IMR-90 (cell line): ENCODE data around the gene SEMA5A. TPM values are rescaled to one million over a fixed set of nuclear protein-coding genes. Genes with fewer than 3 reads are reported as not detected.

ENCODE experiments used
- ATAC-seq: fragments of 200-7000 bp; cut with Tn5 transposase; 2 replicates; pipeline ENCODE4 v1.9.1; 2020; ENCODE audit warnings: low read depth, mild to moderate bottlenecking, moderate library complexity
- BruUV-seq: library from RNA; stranded (reverse); fragments of 400-500 nt; replicated peaks from 2 replicates; lab custom pipeline; 2021; lab: Mats Ljungman, UMichigan
- CTCF ChIA-PET: fragments of 300-600 bp; formaldehyde crosslinking; extraction: SDS; loops from one replicate; lab custom pipeline; 2021; ENCODE audit warnings: antibody characterized with exemption; lab: Yijun Ruan, JAX
- POLR2A ChIA-PET: fragments of 300-600 bp; sonication (Branson Sonifier 250); formaldehyde crosslinking; loops from one replicate; lab custom pipeline; 2022; ENCODE audit warnings: antibody characterized with exemption; ENCODE audit not compliant: unreplicated experiment; lab: Charles Lee
- DNase-seq: peaks from one replicate; pipeline ENCODE4 v3.0.0; 2013
- H2AFZ ChIP-seq: replicated peaks from 2 replicates; pipeline ENCODE3; 2013; ENCODE audit warnings: low read length, mild to moderate bottlenecking; ENCODE audit not compliant: poor library complexity
- H2AK5ac ChIP-seq: 2 replicates; pipeline ENCODE4 v1.6.1; 2013; ENCODE audit warnings: low read depth, low read length, inconsistent platforms
- H2AK9ac ChIP-seq: replicated peaks from 2 replicates; pipeline ENCODE3; 2013; ENCODE audit warnings: mild to moderate bottlenecking, low read depth, low read length, moderate library complexity; ENCODE audit not compliant: poor library complexity
- H2BK120ac ChIP-seq: 2 replicates; pipeline ENCODE4 v1.6.1; 2013; ENCODE audit warnings: low read depth, low read length, inconsistent platforms
- H2BK15ac ChIP-seq: 3 replicates; pipeline ENCODE4 v1.6.1; 2013; ENCODE audit warnings: low read depth, low read length, inconsistent platforms
- H2BK20ac ChIP-seq: 2 replicates; pipeline ENCODE4 v1.6.1; 2013; ENCODE audit warnings: low read depth, mild to moderate bottlenecking, inconsistent platforms, low read length, moderate library complexity
- H2BK5ac ChIP-seq: 2 replicates; pipeline ENCODE4 v1.6.1; 2013; ENCODE audit warnings: mild to moderate bottlenecking, low read depth, low read length, inconsistent platforms; ENCODE audit not compliant: poor library complexity, severe bottlenecking
- H3K14ac ChIP-seq: replicated peaks from 2 replicates; pipeline ENCODE4 v1.6.1; 2013; ENCODE audit warnings: low read depth, low read length, inconsistent platforms
- H3K18ac ChIP-seq: 2 replicates; pipeline ENCODE4 v1.6.1; 2013; ENCODE audit warnings: low read depth, low read length, control low read depth
- H3K23ac ChIP-seq: 2 replicates; pipeline ENCODE4 v1.6.1; 2013; ENCODE audit warnings: low read depth, low read length, inconsistent platforms
- H3K27ac ChIP-seq: 2 replicates; pipeline ENCODE4 v1.5.1; 2013; ENCODE audit warnings: mild to moderate bottlenecking, control low read depth, low read length; ENCODE audit not compliant: insufficient read depth
- H3K27me3 ChIP-seq: 2 replicates; pipeline ENCODE4 v1.6.1; 2013; ENCODE audit warnings: low read length; ENCODE audit not compliant: control insufficient read depth, insufficient read depth
- H3K36me3 ChIP-seq: 2 replicates; pipeline ENCODE4 v1.6.1; 2013; ENCODE audit warnings: low read length, mixed read lengths; ENCODE audit not compliant: control insufficient read depth, insufficient read depth
- H3K4ac ChIP-seq: 2 replicates; pipeline ENCODE4 v1.6.1; 2013; ENCODE audit warnings: low read depth, low read length, inconsistent platforms
- H3K4me1 ChIP-seq: 2 replicates; pipeline ENCODE4 v1.6.1; 2013; ENCODE audit warnings: low read length, mixed read lengths; ENCODE audit not compliant: control insufficient read depth, insufficient read depth
- H3K4me2 ChIP-seq: 2 replicates; pipeline ENCODE4 v1.6.1; 2013; ENCODE audit warnings: low read depth, mild to moderate bottlenecking, control low read depth, low read length, moderate library complexity
- H3K4me3 ChIP-seq: 2 replicates; pipeline ENCODE4 v1.5.1; 2013; ENCODE audit warnings: low read depth, mild to moderate bottlenecking, control low read depth, low read length, moderate library complexity; ENCODE audit not compliant: insufficient read depth
- H3K56ac ChIP-seq: 2 replicates; pipeline ENCODE4 v1.6.1; 2013; ENCODE audit warnings: low read length, inconsistent platforms; ENCODE audit not compliant: insufficient read depth; ENCODE audit errors: extremely low read depth
- H3K79me1 ChIP-seq, 2 experiments: 2 replicates each; pipeline ENCODE4 v1.6.1; 2013; ENCODE audit warnings: low read length in 2 of 2, inconsistent platforms in 1 of 2, low read depth in 1 of 2
- H3K9ac ChIP-seq: 2 replicates; pipeline ENCODE4 v1.6.1; 2013; ENCODE audit warnings: low read depth, low read length, control low read depth
- H3K9me1 ChIP-seq: 2 replicates; pipeline ENCODE4 v1.6.1; 2013; ENCODE audit warnings: low read length, inconsistent platforms; ENCODE audit not compliant: insufficient read depth
- H3K9me3 ChIP-seq: 2 replicates; pipeline ENCODE4 v1.6.1; 2013; ENCODE audit warnings: low read length; ENCODE audit not compliant: control insufficient read depth, insufficient read depth
- H4K20me1 ChIP-seq: 2 replicates; pipeline ENCODE4 v1.6.1; 2013; ENCODE audit warnings: low read length, inconsistent platforms; ENCODE audit not compliant: insufficient read depth
- H4K5ac ChIP-seq: 2 replicates; pipeline ENCODE4 v1.6.1; 2013; ENCODE audit warnings: mild to moderate bottlenecking, low read depth, low read length, control low read depth
- H4K8ac ChIP-seq, 2 experiments: 2 replicates each; pipeline ENCODE4 v1.6.1; 2013; ENCODE audit warnings: low read depth in 2 of 2, low read length in 2 of 2, control low read depth in 1 of 2, inconsistent platforms in 1 of 2
- H4K91ac ChIP-seq: 2 replicates; pipeline ENCODE4 v1.6.1; 2013; ENCODE audit warnings: low read depth, low read length, inconsistent platforms; ENCODE audit not compliant: insufficient read depth
- BHLHE40 ChIP-seq: fragments of 150-350 bp; IDR thresholded peaks from 2 replicates; pipeline ENCODE4 v1.6.1; 2016; ENCODE audit warnings: mild to moderate bottlenecking, low read depth, low read length
- CEBPB ChIP-seq: IDR thresholded peaks from 2 replicates; pipeline ENCODE4 v1.6.1; 2012; ENCODE audit warnings: low read depth, low read length, improper control_type of control experiment
- CHD1 ChIP-seq: IDR thresholded peaks from 2 replicates; pipeline ENCODE4 v1.6.1; 2012; ENCODE audit warnings: low read depth, low read length, improper control_type of control experiment
- ELK1 ChIP-seq: fragments of 150-350 bp; IDR thresholded peaks from 2 replicates; pipeline ENCODE4 v1.6.1; 2016; ENCODE audit warnings: low read depth, mild to moderate bottlenecking, low read length, moderate library complexity, borderline replicate concordance
- FOS ChIP-seq: fragments of 150-350 bp; IDR thresholded peaks from 2 replicates; pipeline ENCODE4 v1.6.1; 2016; ENCODE audit warnings: low read depth, low read length
- MAFK ChIP-seq: IDR thresholded peaks from 2 replicates; pipeline ENCODE4 v1.6.1; 2012; ENCODE audit warnings: low read depth, low read length, improper control_type of control experiment
- MAZ ChIP-seq: IDR thresholded peaks from 2 replicates; pipeline ENCODE4 v1.6.1; 2012; ENCODE audit warnings: low read depth, mild to moderate bottlenecking, low read length, improper control_type of control experiment, moderate library complexity, borderline replicate concordance
- MXI1 ChIP-seq: IDR thresholded peaks from 2 replicates; pipeline ENCODE4 v1.6.1; 2012; ENCODE audit warnings: low read depth, mild to moderate bottlenecking, low read length, moderate library complexity, borderline replicate concordance
- NFE2L2 ChIP-seq: fragments of 150-350 bp; IDR thresholded peaks from 2 replicates; pipeline ENCODE4 v1.6.1; 2016; ENCODE audit warnings: low read depth, mild to moderate bottlenecking, low read length
- POLR2A ChIP-seq: IDR thresholded peaks from 2 replicates; pipeline ENCODE4 v1.6.1; 2012; ENCODE audit warnings: mild to moderate bottlenecking, low read depth, low read length
- RAD21 ChIP-seq: IDR thresholded peaks from 2 replicates; pipeline ENCODE4 v1.6.1; 2012; ENCODE audit warnings: low read length, improper control_type of control experiment
- RFX5 ChIP-seq: IDR thresholded peaks from 2 replicates; pipeline ENCODE4 v1.8.0; 2012; ENCODE audit warnings: low read depth, mild to moderate bottlenecking, low read length, moderate library complexity
- SMC3 ChIP-seq: fragments of 150-350 bp; IDR thresholded peaks from 2 replicates; pipeline ENCODE4 v1.6.1; 2016; ENCODE audit warnings: low read depth, mild to moderate bottlenecking, antibody characterized with exemption, low read length, moderate library complexity
- WGBS, 2 experiments: methylation state at CpG; one replicate each; pipeline versions ENCODE4 v1.1.5 to v1.1.7; 2013; ENCODE audit warnings: missing lambda C conversion rate in 2 of 2; ENCODE audit not compliant: insufficient read length in 1 of 2; ENCODE audit errors: extremely low coverage in 2 of 2; 5-methylcytosine and 5-hydroxymethylcytosine counted together
- dilution Hi-C: fragments of 300-500 bp; cut with HindIII; formaldehyde crosslinking; loops from one replicate; pipeline ENCODE4 v1.14.3; 2018; ENCODE audit warnings: low sequenced_read_pairs; ENCODE audit not compliant: unreplicated experiment
- in situ Hi-C: fragments of 300-500 bp; cut with MboI; formaldehyde crosslinking; loops from 3 replicates; pipeline ENCODE4 v1.14.3; 2019; ENCODE audit warnings: low sequenced_read_pairs, inconsistent platforms, mixed read lengths
- intact Hi-C: fragments of 100-400 bp; cut with micrococcal nuclease; formaldehyde crosslinking; loops from 2 replicates; pipeline ENCODE4 v1.10.0; 2022
- polyA plus RNA-seq, 3 experiments: library from polyadenylated mRNA; depleted of rRNA; stranded (reverse); fragments of >200 nt; gene quantifications; 2 replicates each; pipeline ENCODE4 v1.2.3, GENCODE V29; 2012; ENCODE audit warnings: low replicate concordance in 1 of 3
- total RNA-seq: library from RNA; depleted of rRNA; stranded (reverse); fragments of >200 nt; gene quantifications from 2 replicates; pipeline ENCODE4 v1.2.3, GENCODE V29; 2012
- TF ChIP-seq, protein P1 (sequence below): conservative IDR thresholded peaks from 2 replicates; pipeline ENCODE4 v1.5.1; 2012; ENCODE audit warnings: mild to moderate bottlenecking, low read depth, low read length, improper control_type of control experiment
- TF ChIP-seq, protein P2 (sequence below): fragments of 150-350 bp; IDR thresholded peaks from 2 replicates; pipeline ENCODE4 v1.6.1; 2017; ENCODE audit warnings: mild to moderate bottlenecking, antibody characterized with exemption, low read length, low read depth

The SEMA5A gene
- total and polyA plus RNA-seq, 2 of the 4 experiments (the other 2 are of a cell fraction): 8.2 to 9.9 TPM

- Histone ChIP-seq H3K23ac (no peak overlapping the region), H3K27ac (no peak overlapping the region), H4K20me1 (no peaks in the 10 kb centered on the region), H2BK120ac (no peak overlapping the region), H3K4ac (no peak overlapping the region), H2BK5ac (no peak overlapping the region), H3K18ac (no peak overlapping the region), H4K91ac (no peak overlapping the region), H4K8ac (no peak overlapping the region), H2AK5ac (no peak overlapping the region), H2AFZ (no peak overlapping the region), H3K36me3 (no peaks in the 10 kb centered on the region), H3K14ac (no peak overlapping the region), H3K4me1 (peaks cover 2% of the 10 kb centered on the region), H2BK20ac (no peak overlapping the region), H2BK15ac (no peak overlapping the region), H3K79me1 (peaks cover 0 to 17% of the 10 kb centered on the region in 2 experiments; a peak in 3 of 4 replicates), H2AK9ac (no peak overlapping the region), H3K9me3 (peaks cover 2% of the 10 kb centered on the region; the same call in 1 of the 2 replicates), H3K4me3 (no peak overlapping the region), H3K56ac (no peak overlapping the region), H3K9ac (no peak overlapping the region), H3K27me3 (no peaks in the 10 kb centered on the region), H4K5ac (no peak overlapping the region), H3K9me1 (peaks cover 5% of the 10 kb centered on the region; the same call in 1 of the 2 replicates), H3K4me2 (no peak overlapping the region)
- no CpG with 5 or more reads among the region's 1 CpG for WGBS, 2 experiments
- ChIA-PET CTCF (no interaction called here), POLR2A (no interaction called here)
- TF ChIP-seq NFE2L2: no peak
- no peak for TF ChIP-seq BHLHE40
- no peak for TF ChIP-seq FOS
- no peak for TF ChIP-seq ELK1
- no peak for TF ChIP-seq MAZ
- TF ChIP-seq, protein P1, sequence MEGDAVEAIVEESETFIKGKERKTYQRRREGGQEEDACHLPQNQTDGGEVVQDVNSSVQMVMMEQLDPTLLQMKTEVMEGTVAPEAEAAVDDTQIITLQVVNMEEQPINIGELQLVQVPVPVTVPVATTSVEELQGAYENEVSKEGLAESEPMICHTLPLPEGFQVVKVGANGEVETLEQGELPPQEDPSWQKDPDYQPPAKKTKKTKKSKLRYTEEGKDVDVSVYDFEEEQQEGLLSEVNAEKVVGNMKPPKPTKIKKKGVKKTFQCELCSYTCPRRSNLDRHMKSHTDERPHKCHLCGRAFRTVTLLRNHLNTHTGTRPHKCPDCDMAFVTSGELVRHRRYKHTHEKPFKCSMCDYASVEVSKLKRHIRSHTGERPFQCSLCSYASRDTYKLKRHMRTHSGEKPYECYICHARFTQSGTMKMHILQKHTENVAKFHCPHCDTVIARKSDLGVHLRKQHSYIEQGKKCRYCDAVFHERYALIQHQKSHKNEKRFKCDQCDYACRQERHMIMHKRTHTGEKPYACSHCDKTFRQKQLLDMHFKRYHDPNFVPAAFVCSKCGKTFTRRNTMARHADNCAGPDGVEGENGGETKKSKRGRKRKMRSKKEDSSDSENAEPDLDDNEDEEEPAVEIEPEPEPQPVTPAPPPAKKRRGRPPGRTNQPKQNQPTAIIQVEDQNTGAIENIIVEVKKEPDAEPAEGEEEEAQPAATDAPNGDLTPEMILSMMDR: no peak
- TF ChIP-seq CHD1: no peak
- TF ChIP-seq MAFK: no peak
- no peak for TF ChIP-seq RAD21
- TF ChIP-seq CEBPB: no peak
- TF ChIP-seq, protein P2, sequence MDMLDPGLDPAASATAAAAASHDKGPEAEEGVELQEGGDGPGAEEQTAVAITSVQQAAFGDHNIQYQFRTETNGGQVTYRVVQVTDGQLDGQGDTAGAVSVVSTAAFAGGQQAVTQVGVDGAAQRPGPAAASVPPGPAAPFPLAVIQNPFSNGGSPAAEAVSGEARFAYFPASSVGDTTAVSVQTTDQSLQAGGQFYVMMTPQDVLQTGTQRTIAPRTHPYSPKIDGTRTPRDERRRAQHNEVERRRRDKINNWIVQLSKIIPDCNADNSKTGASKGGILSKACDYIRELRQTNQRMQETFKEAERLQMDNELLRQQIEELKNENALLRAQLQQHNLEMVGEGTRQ: no peak
- TF ChIP-seq RFX5: no peak
- TF ChIP-seq POLR2A: no peak
- TF ChIP-seq MXI1: no peak
- TF ChIP-seq SMC3: no peak
- in situ Hi-C loops: no loop called here
- ATAC-seq (no peak), DNase-seq (no peak)
- dilution Hi-C loops: no loop called here
- intact Hi-C loops: no loop called here
- no TSS peak for BruUV-seq
These were observed 266.1 kb downstream of the SEMA5A start for GRCh38 chr5:9279774-9280173.
